ENCODE measurements around the gene DDT. TPM values are rescaled to one million over a fixed set of nuclear protein-coding genes. Genes with fewer than 3 reads are reported as not detected.
"Not testable (repeated sequence)": the region's sequence is repeated elsewhere in the genome, so short reads cannot be mapped to it uniquely, and the experiment has no call there.

DDT gene
- total RNA-seq, 4 donors from 2014 or later: 53.5 to 162 (median 106) TPM

DNA sequence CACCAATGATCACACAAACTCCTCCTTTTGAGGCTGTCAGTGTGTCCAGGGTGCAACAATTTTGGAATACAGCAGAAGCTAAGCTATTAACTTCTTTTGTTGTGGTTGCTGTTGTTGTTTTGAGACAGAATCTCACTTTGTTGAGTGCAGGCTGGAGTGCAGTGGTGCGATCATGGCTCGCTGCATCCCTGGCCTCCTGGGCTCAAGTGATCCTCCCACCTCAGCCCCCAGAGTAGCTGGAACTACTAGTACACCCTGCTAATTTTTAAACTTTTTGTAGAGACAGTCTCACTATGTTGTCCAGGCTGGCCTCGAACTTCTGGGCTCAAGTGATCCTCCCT is 35.3 kb downstream of the DDT start:
- no peaks in the 10 kb centered on the region for H3K9me3 ChIP-seq
- H3K36me3 ChIP-seq: no peaks in the 10 kb centered on the region
- H3K27ac ChIP-seq: no peak overlapping the region
- DNase-seq: no peak
- TF ChIP-seq, protein P1, sequence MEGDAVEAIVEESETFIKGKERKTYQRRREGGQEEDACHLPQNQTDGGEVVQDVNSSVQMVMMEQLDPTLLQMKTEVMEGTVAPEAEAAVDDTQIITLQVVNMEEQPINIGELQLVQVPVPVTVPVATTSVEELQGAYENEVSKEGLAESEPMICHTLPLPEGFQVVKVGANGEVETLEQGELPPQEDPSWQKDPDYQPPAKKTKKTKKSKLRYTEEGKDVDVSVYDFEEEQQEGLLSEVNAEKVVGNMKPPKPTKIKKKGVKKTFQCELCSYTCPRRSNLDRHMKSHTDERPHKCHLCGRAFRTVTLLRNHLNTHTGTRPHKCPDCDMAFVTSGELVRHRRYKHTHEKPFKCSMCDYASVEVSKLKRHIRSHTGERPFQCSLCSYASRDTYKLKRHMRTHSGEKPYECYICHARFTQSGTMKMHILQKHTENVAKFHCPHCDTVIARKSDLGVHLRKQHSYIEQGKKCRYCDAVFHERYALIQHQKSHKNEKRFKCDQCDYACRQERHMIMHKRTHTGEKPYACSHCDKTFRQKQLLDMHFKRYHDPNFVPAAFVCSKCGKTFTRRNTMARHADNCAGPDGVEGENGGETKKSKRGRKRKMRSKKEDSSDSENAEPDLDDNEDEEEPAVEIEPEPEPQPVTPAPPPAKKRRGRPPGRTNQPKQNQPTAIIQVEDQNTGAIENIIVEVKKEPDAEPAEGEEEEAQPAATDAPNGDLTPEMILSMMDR (IDR thresholded peaks at IDR 0.05): no peak
- TF ChIP-seq POLR2A (IDR thresholded peaks at IDR 0.05): no peak
- 65% methylated on average over 3 of the region's 3 CpGs; no CpG with 5 or more reads in 1 of the 2 donors for WGBS, 2 donors
- H3K4me3 ChIP-seq (replicated peaks in 1 of 3): no peak overlapping the region
- H3K4me1 ChIP-seq: no peaks in the 10 kb centered on the region
- no peaks in the 10 kb centered on the region for H3K27me3 ChIP-seq
- intact Hi-C loops (cut with DNase I): no loop called here

DNA sequence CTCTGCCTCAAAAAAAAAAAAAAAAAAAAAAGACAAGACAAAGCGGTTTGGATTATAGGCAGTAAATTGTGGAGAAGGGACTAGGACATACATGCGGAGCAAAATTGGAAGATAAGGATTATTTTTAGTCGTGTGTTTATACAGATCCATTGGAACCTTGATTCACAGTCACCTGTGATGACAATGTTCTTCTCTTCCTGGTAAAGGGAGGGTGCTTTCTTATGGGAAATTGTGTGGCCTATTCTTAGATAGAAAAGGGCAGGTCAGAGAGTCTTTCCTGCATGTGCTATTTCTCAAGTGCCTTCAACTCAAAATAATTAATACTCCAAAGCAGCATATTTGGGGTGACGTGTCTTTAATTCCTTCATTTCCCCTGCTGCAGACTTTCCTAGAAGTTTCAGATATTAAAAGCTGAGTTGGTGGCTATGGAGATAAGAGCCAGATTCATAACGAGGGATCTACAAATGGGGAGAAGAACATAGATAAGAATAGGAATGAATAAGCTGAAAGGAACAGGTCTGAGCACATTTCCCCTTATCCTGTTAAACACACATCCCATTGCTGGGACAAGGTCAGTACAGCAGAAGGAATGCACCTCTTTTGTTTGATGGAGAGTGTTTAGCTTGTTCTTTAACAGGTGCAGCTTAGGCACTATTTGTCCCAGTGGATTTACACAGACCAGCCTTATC is 35.8 kb downstream of the DDT start:
- H3K9me3 ChIP-seq: no peaks in the 10 kb centered on the region

DNA sequence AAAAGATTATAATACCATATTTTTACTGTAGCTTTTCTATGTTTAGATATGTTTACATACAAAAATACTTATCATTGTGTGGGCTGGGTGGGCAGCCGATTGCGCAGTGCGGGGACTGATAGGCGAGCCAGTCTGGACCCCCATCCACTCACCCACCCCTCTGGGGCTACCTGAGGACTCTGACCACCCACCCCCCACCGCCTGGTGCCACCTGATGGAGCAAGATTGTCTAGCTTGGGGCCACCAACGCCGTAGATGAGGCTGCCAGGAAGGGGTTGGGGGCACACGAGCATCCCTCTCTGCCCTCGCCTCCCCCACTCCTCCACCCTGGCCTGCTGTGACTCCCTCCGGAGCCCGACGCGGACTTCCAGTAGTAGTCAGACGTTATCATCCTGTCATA is 47.7 kb downstream of the DDT start:
- Histone ChIP-seq H3K36me3 (peaks cover 0 to 5% of the 10 kb centered on the region in 2 donors), H3K27ac (no peak overlapping the region), H3K27me3 (no peaks in the 10 kb centered on the region), H3K4me1 (peaks cover 0 to 10% of the 10 kb centered on the region in 2 donors), H3K9me3 (no peaks in the 10 kb centered on the region), H3K4me3 (replicated peaks in 1 of 3) (no peak overlapping the region)
- TF ChIP-seq, protein P1 (IDR thresholded peaks at IDR 0.05): no peak
- no peak for TF ChIP-seq POLR2A (IDR thresholded peaks at IDR 0.05)
- no peak for DNase-seq
- WGBS, 2 donors: 70 to 76% methylated on average over 13 to 14 of the region's 14 CpGs
- intact Hi-C loops (cut with DNase I): loop anchor here (5.0 kb wide), 1 partner anchor 46 kb away; the partner anchor contains the start of gene DDT

More for the DNA sequence above, 35.8 kb downstream of the DDT start:
- WGBS, 2 donors: 68 to 77% methylated on average over 5 of the region's 5 CpGs
- H3K4me3 ChIP-seq (replicated peaks in 1 of 3): no peak overlapping the region
- no peak overlapping the region for H3K27ac ChIP-seq
- no peaks in the 10 kb centered on the region for H3K27me3 ChIP-seq
- TF ChIP-seq, protein P1 (IDR thresholded peaks at IDR 0.05): no peak
- no peak for TF ChIP-seq POLR2A (IDR thresholded peaks at IDR 0.05)
- H3K4me1 ChIP-seq: no peaks in the 10 kb centered on the region
- H3K36me3 ChIP-seq: no peaks in the 10 kb centered on the region
- intact Hi-C loops (cut with DNase I): no loop called here
- no peak for DNase-seq

DNA sequence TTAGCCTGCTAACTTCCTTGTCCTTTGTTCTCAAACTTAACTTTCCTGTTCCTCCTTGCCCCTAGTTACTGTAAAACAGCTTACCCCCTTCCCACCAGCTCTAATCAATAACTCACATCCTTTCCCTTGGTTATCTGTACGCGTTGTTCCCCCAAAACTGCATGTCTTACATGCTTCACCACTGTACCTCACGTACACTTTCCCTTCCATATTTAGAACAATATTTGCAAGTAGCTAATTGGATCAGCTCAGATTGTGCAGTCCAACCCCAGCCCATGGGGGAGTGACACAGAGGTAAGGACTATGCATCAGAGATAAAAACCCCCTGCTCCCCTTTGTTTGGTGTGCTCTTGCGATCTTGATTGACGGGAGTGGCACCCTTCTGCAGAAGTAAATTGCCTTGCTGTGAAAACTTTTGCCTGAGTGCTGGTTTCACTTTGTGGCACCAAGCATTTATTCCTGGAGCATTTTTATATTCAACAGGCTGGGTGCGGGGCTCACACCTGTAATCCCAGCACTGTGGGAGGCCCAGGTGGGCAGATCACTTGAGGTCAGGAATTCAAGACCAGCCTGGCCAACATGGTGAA is 49.1 kb downstream of the DDT start:
- no peak overlapping the region for H3K4me3 ChIP-seq (replicated peaks in 1 of 3)
- intact Hi-C loops (cut with DNase I): loop anchor here (5.0 kb wide), 1 partner anchor 47 kb away; the partner anchor contains the start of gene DDT
- H3K27ac ChIP-seq: no peak overlapping the region
- H3K9me3 ChIP-seq: no peaks in the 10 kb centered on the region
- TF ChIP-seq POLR2A (IDR thresholded peaks at IDR 0.05): no peak
- TF ChIP-seq, protein P1 (IDR thresholded peaks at IDR 0.05): no peak
- peaks cover 0 to 5% of the 10 kb centered on the region in 2 donors for H3K36me3 ChIP-seq
- no peaks in the 10 kb centered on the region for H3K27me3 ChIP-seq
- 95 to 97% methylated on average over 5 of the region's 6 CpGs for WGBS, 2 donors
- H3K4me1 ChIP-seq: peaks cover 0 to 8% of the 10 kb centered on the region in 2 donors
- no peak for DNase-seq

DNA sequence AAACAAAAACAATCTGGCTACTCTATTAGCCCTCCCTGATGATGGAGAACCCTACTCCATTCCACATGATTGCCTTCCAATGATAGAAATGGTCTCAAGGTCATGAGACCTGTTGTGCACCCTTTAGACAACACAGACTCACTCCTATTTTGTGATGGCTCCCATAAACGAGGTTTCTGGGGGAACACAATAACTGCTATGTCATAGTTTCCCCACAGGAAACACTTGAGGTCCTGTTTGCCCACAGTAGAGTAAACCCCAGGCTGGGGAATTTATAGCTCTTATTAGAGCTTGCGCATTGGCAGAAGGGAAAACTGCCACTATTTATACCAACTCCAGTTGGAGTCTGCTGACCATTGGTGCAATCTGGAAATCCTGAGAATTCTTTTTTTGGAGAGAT is 51.3 kb downstream of the DDT start:
- WGBS, 2 donors: 65 to 87% methylated on average over 2 of the region's 2 CpGs
- H3K4me3 ChIP-seq (replicated peaks in 1 of 3): no peak overlapping the region
- no peaks in the 10 kb centered on the region for H3K27me3 ChIP-seq
- H3K4me1 ChIP-seq: no peaks in the 10 kb centered on the region
- H3K27ac ChIP-seq: no peak overlapping the region
- TF ChIP-seq, protein P1 (IDR thresholded peaks at IDR 0.05): no peak
- TF ChIP-seq POLR2A (IDR thresholded peaks at IDR 0.05): no peak
- DNase-seq: no peak
- no peaks in the 10 kb centered on the region for H3K9me3 ChIP-seq
- intact Hi-C loops (cut with DNase I): no loop called here
- peaks cover 0 to 5% of the 10 kb centered on the region in 2 donors for H3K36me3 ChIP-seq

DNA sequence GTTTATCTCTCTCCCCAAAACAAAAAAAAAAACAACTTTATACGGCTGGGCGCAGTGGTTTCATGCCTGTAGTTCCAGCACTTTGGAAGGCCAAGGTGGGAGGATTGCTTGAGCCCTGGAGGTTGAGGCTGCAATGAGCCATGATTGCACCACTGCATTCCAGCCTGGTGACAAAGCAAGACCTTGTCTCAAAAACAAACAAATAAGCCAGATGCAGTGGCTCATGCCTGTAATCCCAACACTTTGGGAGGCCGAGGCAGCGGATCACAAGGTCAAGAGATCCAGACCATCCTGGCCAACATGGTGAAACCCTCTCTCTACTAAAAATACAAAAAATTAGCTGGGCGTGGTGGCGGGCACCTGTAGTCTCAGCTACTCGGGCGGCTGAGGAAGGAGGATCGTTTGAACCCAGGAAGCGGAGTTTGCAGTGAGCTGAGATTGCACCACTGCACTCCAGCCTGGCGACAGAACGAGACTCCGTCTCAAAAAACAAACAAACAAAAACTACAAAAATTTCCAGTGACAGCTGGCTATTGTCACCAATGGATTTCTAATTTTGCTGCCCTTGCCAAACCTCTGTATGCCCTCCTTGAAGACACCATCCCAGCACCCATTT is 52.5 kb downstream of the DDT start:
- H3K27ac ChIP-seq; H3K27me3 ChIP-seq; intact Hi-C loops (cut with DNase I); H3K9me3 ChIP-seq; DNase-seq; H3K4me3 ChIP-seq (replicated peaks in 1 of 3); H3K4me1 ChIP-seq; H3K36me3 ChIP-seq: not testable (repeated sequence)
- WGBS, 2 donors: 91 to 92% methylated on average over 13 of the region's 13 CpGs
